Testis (tissue), 2 donors: Measurements from ENCODE around the gene REC8.

Experiments used
- POLR2A ChIP-seq: fragments of 450-650 bp; IDR thresholded peaks from one replicate; pipeline ENCODE4 v1.6.1; 2017; ENCODE audit warnings: antibody characterized with exemption, mild to moderate bottlenecking, moderate library complexity
- TF ChIP-seq, protein P1 (sequence below), 3 experiments: fragments of 450-650 bp in 2 of 3; fragments of 200-600 bp in 1 of 3; sonication (generic) in 1 of 3; IDR thresholded peaks; one replicate each; pipeline ENCODE4 v1.5.1; 2016 to 2019; ENCODE audit warnings: antibody characterized with exemption in 3 of 3, mild to moderate bottlenecking in 2 of 3, moderate library complexity in 1 of 3

DNA sequence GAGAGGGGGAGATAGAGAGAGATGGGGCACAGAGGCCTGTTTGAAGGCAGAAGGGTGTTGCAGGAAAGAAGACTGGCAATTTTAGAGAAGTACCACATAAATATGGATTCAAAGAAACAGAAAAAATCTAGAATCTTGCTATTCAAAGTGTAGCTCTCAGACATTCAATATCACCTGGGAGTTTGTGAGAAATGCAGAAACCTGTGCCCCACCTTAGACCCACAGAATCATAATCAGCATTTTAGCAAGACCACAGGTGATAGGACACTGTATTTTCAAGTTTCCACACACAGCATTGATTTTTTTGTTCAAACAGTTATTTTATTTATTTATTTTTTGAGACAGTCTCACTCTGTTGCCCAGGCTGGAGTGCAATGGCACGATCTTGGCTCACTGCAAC lies 57.0 kb downstream of the REC8 start:
- TF ChIP-seq, protein P1, sequence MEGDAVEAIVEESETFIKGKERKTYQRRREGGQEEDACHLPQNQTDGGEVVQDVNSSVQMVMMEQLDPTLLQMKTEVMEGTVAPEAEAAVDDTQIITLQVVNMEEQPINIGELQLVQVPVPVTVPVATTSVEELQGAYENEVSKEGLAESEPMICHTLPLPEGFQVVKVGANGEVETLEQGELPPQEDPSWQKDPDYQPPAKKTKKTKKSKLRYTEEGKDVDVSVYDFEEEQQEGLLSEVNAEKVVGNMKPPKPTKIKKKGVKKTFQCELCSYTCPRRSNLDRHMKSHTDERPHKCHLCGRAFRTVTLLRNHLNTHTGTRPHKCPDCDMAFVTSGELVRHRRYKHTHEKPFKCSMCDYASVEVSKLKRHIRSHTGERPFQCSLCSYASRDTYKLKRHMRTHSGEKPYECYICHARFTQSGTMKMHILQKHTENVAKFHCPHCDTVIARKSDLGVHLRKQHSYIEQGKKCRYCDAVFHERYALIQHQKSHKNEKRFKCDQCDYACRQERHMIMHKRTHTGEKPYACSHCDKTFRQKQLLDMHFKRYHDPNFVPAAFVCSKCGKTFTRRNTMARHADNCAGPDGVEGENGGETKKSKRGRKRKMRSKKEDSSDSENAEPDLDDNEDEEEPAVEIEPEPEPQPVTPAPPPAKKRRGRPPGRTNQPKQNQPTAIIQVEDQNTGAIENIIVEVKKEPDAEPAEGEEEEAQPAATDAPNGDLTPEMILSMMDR (IDR thresholded peaks at IDR 0.05) = no peak
- TF ChIP-seq POLR2A = no peak
